Activated T-cell treated with anti-CD3 and anti-CD28 coated beads, Interleukin-2, amount 50 U/mL, for 4 hours (primary cell): ENCODE results near the gene SEC14L6. TPM values are rescaled to one million over a fixed set of nuclear protein-coding genes. Genes with fewer than 3 reads are reported as not detected.

ENCODE experiments used
- ATAC-seq, 2 donors: fragments of 200-7000 bp; cut with Tn5 transposase; one replicate each; pipeline ENCODE4 v1.10.0; 2021
- DNase-seq: peaks from one replicate; pipeline ENCODE4 v3.0.0-alpha.2; 2020
- H3K27me3 Mint-ChIP-seq: one replicate; pipeline ENCODE4 v1.8.0; 2021; ENCODE audit warnings: low read depth, mixed read lengths
- H3K36me3 Mint-ChIP-seq: one replicate; pipeline ENCODE4 v1.8.0; 2022; ENCODE audit warnings: mixed read lengths; ENCODE audit not compliant: insufficient read depth
- H3K4me1 Mint-ChIP-seq: one replicate; pipeline ENCODE4 v1.8.0; 2021; ENCODE audit warnings: low read depth, mixed read lengths
- H3K4me3 Mint-ChIP-seq: one replicate; pipeline ENCODE4 v1.8.0; 2021; ENCODE audit warnings: mild to moderate bottlenecking, moderate library complexity, mixed read lengths
- H3K9me3 Mint-ChIP-seq: one replicate; pipeline ENCODE4 v1.8.0; 2021; ENCODE audit warnings: mixed read lengths
- total RNA-seq, 3 donors: library from RNA; stranded (reverse); gene quantifications; one replicate each; pipeline ENCODE4 v1.2.1, GENCODE V29; 2021

SEC14L6 gene
- total RNA-seq, 3 donors from 2014 or later, result not detected

DNA sequence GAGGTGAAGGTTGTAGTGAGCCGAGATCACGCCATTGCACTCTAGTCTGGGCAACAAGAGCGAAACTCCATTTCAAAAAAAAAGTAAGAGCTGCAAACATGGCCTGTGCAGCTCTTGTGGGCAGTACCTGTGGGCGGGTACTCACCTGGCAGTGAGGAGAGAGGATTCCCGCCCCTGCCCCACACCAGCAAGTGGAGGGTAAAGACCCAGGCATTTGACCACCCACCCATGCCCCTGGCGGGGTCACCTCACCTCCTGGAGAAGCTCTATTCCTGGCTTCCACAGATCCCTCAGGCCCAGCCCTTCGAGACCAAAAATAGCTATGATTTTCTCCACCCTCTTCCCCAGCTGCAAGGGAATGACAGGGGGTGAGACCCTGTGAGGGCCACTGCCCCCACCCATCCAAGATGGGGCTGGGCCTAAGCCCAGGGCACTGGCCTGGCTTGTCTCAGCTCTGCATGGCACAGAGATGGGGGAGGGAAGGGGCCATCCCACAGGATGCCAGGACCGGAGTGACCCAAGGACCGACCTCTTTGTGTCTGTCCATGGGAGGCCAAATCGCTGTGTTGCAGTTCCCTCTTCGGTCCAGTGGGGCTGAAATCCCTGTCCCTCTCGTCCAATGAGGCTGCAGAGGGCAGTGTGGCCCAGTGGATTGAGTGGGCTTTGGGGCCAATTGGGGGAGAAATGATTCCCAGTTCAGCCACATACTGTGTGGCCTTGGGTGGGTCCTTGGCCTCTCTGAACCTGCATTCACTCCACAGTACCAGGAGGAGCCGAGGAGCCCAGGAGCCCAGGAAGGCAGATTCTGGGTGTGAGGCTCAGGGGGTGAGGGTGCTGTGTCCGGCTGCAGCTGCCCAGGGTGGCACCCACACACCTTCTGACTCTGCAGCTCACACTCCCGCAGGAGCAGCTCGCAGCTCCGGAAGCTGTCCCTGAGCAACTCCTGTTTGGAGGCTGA is 14.6 kb downstream of the SEC14L6 start:
- no peak overlapping the region for H3K4me3 Mint-ChIP-seq
- no peaks in the 10 kb centered on the region for H3K4me1 Mint-ChIP-seq
- no peak for ATAC-seq
- DNase-seq, result no peak
- H3K9me3 Mint-ChIP-seq, result no peaks in the 10 kb centered on the region
- peaks cover 2% of the 10 kb centered on the region for H3K27me3 Mint-ChIP-seq
- H3K36me3 Mint-ChIP-seq, result no peaks in the 10 kb centered on the region

DNA sequence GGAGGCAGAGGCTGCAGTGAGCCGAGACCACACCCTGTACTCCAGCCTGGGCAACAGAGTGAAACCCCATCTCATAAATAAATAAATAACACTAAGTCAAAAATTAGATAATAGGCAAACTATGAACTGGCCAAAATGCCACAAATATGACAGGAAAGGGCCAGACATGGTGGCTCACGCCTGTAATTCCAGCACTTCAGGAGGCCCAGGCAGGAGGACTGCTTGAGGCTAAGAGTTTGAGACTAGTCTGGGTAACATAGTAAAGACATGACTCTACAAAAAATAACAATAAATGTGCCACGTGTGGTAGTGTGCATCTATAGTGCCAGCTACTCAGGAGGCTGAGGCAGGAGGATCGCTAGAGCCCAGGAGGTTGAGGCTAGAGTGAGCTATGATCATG is 19.9 kb downstream of the SEC14L6 start:
- no peaks in the 10 kb centered on the region for H3K9me3 Mint-ChIP-seq
- no peak for DNase-seq
- no peaks in the 10 kb centered on the region for H3K4me1 Mint-ChIP-seq
- ATAC-seq, result no peak
- H3K36me3 Mint-ChIP-seq, result no peaks in the 10 kb centered on the region
- peaks cover 13% of the 10 kb centered on the region for H3K27me3 Mint-ChIP-seq
- H3K4me3 Mint-ChIP-seq, result no peak overlapping the region

DNA sequence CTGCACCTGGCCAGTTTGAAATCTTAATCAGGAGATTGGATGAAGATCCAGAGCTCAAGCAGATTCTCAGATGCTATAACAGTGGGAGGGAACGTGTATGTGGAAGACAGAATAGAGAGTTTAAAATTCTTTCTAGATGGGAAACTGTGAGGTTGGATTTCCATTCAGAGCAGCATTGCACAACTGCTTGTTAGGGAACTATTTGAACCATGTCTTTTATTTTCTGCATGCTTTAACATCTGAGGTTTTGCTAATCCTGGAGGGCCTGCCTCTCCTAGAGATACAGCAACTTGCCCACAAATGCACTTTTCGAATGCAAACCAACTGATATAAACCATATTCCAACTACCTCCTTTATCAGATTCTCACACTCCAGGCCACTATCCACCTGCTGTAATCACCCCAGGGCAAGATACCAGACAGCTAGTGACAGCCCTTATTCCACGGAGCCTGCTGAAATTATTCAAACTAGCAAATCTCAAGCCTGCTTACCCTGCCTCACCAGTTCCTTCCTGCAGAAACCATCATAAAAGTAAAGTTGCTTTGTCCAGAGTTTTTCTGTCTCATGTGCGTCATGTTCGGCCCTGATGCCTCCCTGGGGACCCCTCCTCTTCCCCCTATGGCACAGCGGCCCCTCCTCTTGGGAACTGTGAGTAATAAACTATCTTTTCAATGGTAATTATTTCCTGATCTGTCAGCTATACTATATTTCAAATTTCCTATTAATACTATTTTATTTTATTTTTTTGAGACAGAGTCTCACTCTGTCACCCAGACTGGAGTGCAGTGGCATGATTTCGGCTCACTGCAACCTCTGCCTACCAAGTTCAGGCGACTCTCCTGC is 22.7 kb downstream of the SEC14L6 start:
- Mint-ChIP-seq H3K4me3 (no peak overlapping the region), H3K36me3 (no peaks in the 10 kb centered on the region), H3K4me1 (no peaks in the 10 kb centered on the region), H3K9me3 (no peaks in the 10 kb centered on the region), H3K27me3 (peaks cover 11% of the 10 kb centered on the region)
- DNase-seq, result no peak
- ATAC-seq, result no peak

DNA sequence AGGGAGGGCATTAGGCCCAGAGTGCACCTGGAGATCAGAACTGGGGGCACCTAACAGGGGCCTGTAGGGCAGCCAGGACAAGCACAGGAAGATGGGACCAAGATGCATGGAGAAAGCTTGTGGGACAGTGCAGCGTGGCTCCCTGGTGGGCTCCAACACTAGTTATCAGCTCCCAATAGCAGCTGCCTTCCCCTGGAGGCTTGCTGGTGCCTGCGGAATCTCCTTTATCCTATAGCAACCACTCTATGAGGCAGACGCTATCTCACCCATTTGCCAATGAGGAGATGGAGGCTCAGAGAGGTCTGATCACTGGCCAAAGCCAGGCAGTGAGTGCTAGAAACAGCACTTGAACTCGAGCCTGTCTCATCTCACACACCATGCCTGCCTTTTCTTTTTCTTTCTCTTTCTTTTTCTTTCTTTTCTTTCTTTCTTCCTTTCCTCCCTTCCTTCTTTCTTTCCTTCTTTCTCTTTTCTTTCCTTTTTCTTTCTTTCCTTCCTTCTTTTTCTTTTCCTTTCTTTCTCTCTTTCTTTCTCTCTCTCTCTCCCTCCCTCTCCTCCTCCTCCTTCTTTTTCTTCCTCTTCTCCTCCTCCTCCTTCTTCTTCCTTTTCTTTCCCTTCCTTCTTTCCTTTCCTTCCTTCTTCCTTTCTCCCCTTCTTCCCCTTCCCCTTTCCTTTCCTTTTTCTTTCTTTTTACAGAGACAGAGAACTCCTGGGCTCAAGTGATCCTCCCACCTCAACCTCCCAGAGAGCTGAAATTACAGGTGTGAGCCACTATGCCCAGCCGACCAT is 25.0 kb downstream of the SEC14L6 start:
- no peaks in the 10 kb centered on the region for H3K4me1 Mint-ChIP-seq
- DNase-seq (no peak), ATAC-seq (no peak)
- H3K9me3 Mint-ChIP-seq, result no peaks in the 10 kb centered on the region
- H3K36me3 Mint-ChIP-seq, result no peaks in the 10 kb centered on the region
- peaks cover 13% of the 10 kb centered on the region for H3K27me3 Mint-ChIP-seq
- H3K4me3 Mint-ChIP-seq, result no peak overlapping the region

DNA sequence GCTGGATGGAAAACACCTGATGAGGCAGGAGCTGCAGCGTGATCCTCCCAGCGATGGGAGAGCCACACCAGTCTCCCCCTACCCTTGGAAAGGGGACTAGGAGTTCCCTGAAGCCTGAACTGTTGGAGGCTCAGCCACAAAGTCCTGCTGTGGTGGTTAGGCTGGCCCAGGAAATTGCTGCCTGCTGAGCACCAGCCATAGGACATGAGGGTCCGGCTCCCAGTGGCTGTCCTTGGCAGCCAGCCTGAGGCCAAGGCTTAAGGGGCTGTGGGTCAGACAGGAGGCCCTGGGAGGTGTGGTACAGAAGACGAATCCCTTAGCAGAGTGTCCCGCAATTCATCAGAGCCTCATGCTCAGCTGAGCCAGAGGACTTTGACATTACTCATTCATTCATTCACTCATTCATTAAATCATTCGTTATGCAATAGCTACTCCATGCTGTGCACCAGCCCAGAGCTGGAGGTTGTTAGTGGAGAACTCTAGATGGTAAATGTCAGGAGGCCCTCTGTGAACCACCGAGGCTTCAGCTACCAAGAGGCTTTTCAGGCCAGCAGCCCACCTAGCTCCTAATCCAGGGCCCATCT is 26.6 kb downstream of the SEC14L6 start:
- no peak overlapping the region for H3K4me3 Mint-ChIP-seq
- H3K27me3 Mint-ChIP-seq, result peaks cover 9% of the 10 kb centered on the region
- no peaks in the 10 kb centered on the region for H3K9me3 Mint-ChIP-seq
- no peak for DNase-seq
- no peaks in the 10 kb centered on the region for H3K4me1 Mint-ChIP-seq
- ATAC-seq, result no peak
- no peaks in the 10 kb centered on the region for H3K36me3 Mint-ChIP-seq

DNA sequence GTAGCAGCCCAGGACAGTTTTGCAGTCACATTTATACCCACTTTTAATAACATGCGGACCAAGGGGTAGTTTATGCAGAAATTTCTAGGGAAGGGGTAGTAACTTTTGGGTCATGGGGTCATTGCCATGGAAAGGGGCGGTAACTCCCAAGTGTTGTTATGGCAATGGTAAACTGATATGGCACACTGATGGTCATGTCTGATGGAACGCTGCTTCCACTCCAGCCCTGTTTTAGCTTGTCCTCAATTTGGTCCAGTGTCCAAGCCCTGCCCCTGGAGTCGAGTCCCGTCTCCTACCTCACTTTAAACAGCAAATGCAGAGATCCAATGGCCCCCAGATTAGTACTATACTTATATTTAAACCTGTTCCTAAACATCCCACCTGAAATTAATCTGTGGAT is 29.8 kb downstream of the SEC14L6 start:
- ATAC-seq (no peak), DNase-seq (no peak)
- H3K27me3 Mint-ChIP-seq, result peaks cover 2% of the 10 kb centered on the region
- H3K4me3 Mint-ChIP-seq, result no peak overlapping the region
- no peaks in the 10 kb centered on the region for H3K9me3 Mint-ChIP-seq
- H3K36me3 Mint-ChIP-seq, result no peaks in the 10 kb centered on the region
- H3K4me1 Mint-ChIP-seq, result no peaks in the 10 kb centered on the region

DNA sequence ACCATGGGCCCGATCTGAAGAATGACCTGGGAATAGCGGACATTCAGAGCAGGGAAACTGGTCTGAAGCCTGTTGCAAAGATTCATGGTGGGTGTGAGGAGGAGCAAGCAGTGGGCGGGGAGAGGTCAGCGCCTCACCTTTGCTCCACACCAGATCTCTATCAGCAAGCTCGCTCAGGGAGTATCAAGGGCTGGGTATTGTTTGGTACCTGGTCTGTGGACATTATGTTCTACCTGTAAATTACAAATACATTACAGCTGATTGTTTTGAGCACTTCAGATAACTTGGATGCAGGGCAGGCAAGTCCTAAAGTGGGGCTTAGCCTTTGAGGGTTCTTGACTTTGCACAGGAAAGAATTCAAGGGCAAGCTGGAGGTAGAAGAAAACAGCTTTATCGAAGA is 30.3 kb downstream of the SEC14L6 start:
- H3K36me3 Mint-ChIP-seq, result no peaks in the 10 kb centered on the region
- no peak for ATAC-seq
- no peak overlapping the region for H3K4me3 Mint-ChIP-seq
- H3K27me3 Mint-ChIP-seq, result peaks cover 2% of the 10 kb centered on the region
- no peaks in the 10 kb centered on the region for H3K4me1 Mint-ChIP-seq
- H3K9me3 Mint-ChIP-seq, result no peaks in the 10 kb centered on the region
- DNase-seq, result no peak

DNA sequence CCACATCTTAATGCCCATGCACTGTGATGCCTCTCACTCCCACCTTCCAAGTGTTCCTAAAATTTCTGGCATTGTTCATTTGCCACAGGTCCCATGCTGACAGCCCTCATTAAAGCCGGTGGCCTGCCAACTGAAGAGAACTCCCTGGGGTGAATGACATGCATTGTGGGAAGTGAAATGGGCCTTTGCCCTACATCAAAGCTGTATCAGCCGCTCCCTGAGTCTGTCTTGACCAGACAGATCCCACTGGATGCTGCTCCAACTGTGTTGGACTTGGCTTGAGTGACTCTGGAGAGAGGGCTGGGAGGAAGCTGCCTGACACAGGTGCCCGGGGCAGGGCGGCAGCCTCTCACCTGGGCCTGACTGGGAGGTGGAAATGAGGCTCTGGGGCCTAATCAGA is 32.3 kb downstream of the SEC14L6 start:
- no peaks in the 10 kb centered on the region for H3K36me3 Mint-ChIP-seq
- ATAC-seq, result no peak
- H3K4me1 Mint-ChIP-seq, result no peaks in the 10 kb centered on the region
- H3K27me3 Mint-ChIP-seq, result peaks cover 2% of the 10 kb centered on the region
- H3K9me3 Mint-ChIP-seq, result no peaks in the 10 kb centered on the region
- no peak for DNase-seq
- H3K4me3 Mint-ChIP-seq, result no peak overlapping the region

DNA sequence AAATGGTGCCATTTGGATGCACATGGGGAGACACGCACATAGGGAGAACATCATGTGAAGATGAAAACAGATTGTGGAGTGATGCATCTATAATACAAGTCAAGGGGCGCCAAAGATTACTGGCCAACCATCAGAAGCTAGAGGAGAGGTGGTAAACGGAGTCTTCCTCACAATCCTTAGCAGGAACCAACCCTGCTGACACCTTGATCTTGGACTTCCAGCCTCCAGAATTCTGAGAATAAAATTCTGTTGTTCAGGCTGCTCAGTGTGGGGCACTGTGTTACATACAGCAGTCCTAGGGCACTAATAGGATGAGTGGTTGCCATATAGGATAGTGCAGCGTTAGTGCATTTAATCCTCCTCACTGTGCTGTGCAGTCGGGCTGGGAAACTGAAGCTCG is 33.1 kb downstream of the SEC14L6 start:
- DNase-seq, result no peak
- Mint-ChIP-seq H3K9me3 (no peaks in the 10 kb centered on the region), H3K36me3 (no peaks in the 10 kb centered on the region), H3K27me3 (peaks cover 2% of the 10 kb centered on the region), H3K4me3 (no peak overlapping the region), H3K4me1 (no peaks in the 10 kb centered on the region)
- no peak for ATAC-seq

DNA sequence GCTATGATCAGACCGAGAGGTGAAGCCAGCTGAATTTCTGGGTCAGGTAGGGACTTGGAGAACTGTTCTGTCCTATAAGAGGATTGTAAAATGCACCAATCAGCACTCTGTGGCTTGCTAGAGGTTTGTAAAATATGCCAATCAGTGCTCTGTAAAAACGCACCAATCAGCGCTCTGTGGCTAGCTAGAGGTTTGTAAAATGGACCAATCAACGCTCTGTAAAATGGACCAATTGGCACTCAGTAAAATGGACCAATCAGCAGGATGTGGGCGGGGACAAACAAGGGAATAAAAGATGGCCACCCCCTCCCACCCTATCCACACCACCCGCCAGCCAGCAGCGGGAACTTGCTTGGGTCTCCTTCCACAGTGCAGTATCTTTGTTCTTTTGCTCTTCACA is 34.6 kb downstream of the SEC14L6 start:
- DNase-seq, result no peak
- H3K4me3 Mint-ChIP-seq, result no peak overlapping the region
- ATAC-seq, result no peak
- H3K4me1 Mint-ChIP-seq, result no peaks in the 10 kb centered on the region
- no peaks in the 10 kb centered on the region for H3K27me3 Mint-ChIP-seq
- H3K36me3 Mint-ChIP-seq, result no peaks in the 10 kb centered on the region
- no peaks in the 10 kb centered on the region for H3K9me3 Mint-ChIP-seq

DNA sequence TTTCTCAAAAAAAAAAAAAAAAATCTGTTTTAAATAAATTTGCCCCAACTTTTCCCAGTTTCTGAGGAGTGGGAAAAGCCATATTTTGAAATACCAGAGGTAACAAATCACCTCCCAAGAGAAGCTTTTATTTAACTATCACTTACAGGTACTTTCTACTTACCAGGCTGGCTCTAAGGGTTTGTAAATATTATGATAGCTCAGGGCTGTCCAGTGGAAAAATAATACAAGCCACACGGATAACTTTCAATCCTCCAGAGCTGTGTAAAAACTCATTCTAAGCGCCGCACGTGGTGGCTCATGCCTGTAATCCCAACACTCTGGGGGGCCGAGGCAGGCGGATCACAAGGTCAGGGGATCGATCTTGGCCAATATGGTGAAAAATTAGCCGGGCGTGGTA is 35.4 kb downstream of the SEC14L6 start:
- no peaks in the 10 kb centered on the region for H3K4me1 Mint-ChIP-seq
- no peak for DNase-seq
- H3K9me3 Mint-ChIP-seq, result no peaks in the 10 kb centered on the region
- H3K36me3 Mint-ChIP-seq, result no peaks in the 10 kb centered on the region
- no peak for ATAC-seq
- H3K4me3 Mint-ChIP-seq, result no peak overlapping the region
- H3K27me3 Mint-ChIP-seq, result peaks cover 6% of the 10 kb centered on the region

DNA sequence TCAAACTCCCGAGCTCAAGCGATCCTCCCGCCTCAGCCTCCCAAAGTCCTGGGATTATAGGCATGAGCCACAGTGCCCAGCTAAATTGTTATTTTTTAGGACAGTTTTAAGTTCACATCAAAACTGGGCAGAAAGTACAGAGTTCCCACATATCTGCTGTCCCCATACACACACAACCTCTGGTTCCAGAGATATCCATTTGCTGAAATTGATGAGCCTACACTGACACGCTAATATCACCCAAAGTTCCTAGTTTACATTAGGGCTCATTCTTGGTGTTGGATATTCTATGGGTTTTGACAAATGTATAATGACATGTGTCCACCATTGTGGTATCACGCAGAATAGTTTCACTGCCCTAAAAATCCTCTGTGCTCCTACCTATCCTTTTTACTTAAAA is 38.3 kb downstream of the SEC14L6 start:
- Mint-ChIP-seq H3K4me1 (peaks cover 2% of the 10 kb centered on the region), H3K27me3 (peaks cover 27% of the 10 kb centered on the region), H3K36me3 (no peaks in the 10 kb centered on the region), H3K4me3 (no peak overlapping the region), H3K9me3 (no peaks in the 10 kb centered on the region)
- DNase-seq (no peak), ATAC-seq (no peak)

DNA sequence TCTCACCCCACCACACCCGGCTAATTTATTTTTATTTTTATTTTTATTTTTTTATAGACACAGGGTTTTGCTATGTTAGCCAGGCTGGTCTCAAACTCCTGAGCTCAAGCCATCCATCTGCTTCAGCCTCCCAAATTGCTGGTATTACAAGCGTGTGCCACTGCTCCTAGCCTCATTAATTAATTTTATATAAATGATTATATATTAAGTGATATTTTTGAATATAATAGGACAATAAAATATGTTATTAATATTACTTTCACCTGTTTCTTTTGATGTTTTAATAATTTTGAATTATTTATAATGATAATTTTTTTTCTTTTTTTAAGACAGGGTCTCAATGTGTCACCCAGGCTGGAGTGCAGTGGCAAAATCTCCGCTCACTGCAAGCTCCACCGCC is 38.9 kb downstream of the SEC14L6 start:
- peaks cover 2% of the 10 kb centered on the region for H3K4me1 Mint-ChIP-seq
- no peak for DNase-seq

DNA sequence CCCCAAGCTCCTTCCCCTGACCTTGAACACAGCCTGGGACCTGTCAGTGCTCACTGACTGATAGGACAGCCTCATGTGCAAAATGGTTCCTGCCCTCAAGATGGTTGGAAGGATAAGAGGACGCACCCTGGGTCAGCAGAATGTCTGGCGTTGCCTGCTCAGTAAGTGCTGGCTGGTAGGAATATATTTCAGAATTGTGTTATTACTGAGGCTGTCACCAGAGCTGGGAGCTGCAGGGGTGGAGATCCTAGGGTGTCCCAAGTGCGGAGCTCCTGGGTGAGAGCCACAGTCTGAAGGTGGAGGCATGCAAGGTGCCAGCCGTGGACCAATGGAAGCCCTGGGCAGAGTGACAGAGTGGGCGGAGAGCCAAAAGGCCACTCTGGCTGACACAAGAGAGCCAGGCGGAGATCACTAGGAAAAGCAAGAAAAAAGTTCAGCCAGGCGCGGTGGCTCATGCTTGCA is 40.0 kb downstream of the SEC14L6 start:
- Mint-ChIP-seq H3K36me3 (no peaks in the 10 kb centered on the region), H3K9me3 (no peaks in the 10 kb centered on the region), H3K4me3 (no peak overlapping the region), H3K27me3 (peaks cover 38% of the 10 kb centered on the region), H3K4me1 (peaks cover 2% of the 10 kb centered on the region)
- no peak for DNase-seq
- ATAC-seq, result no peak

More for the DNA sequence above, 38.9 kb downstream of the SEC14L6 start:
- Mint-ChIP-seq H3K9me3 (no peaks in the 10 kb centered on the region), H3K4me3 (no peak overlapping the region), H3K27me3 (peaks cover 29% of the 10 kb centered on the region), H3K36me3 (no peaks in the 10 kb centered on the region)
- ATAC-seq, result no peak
